HG02678 (cell line): ENCODE measurements around the gene RDH16.

Experiments
- ATAC-seq: cut with Tn5 transposase; IDR thresholded peaks from one replicate; pipeline ENCODE4 v1.9.1; 2021; ENCODE audit warnings: mild to moderate bottlenecking, moderate library complexity; ENCODE audit not compliant: unreplicated experiment

Gene RDH16, protein sequence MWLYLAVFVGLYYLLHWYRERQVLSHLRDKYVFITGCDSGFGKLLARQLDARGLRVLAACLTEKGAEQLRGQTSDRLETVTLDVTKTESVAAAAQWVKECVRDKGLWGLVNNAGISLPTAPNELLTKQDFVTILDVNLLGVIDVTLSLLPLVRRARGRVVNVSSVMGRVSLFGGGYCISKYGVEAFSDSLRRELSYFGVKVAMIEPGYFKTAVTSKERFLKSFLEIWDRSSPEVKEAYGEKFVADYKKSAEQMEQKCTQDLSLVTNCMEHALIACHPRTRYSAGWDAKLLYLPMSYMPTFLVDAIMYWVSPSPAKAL

DNA sequence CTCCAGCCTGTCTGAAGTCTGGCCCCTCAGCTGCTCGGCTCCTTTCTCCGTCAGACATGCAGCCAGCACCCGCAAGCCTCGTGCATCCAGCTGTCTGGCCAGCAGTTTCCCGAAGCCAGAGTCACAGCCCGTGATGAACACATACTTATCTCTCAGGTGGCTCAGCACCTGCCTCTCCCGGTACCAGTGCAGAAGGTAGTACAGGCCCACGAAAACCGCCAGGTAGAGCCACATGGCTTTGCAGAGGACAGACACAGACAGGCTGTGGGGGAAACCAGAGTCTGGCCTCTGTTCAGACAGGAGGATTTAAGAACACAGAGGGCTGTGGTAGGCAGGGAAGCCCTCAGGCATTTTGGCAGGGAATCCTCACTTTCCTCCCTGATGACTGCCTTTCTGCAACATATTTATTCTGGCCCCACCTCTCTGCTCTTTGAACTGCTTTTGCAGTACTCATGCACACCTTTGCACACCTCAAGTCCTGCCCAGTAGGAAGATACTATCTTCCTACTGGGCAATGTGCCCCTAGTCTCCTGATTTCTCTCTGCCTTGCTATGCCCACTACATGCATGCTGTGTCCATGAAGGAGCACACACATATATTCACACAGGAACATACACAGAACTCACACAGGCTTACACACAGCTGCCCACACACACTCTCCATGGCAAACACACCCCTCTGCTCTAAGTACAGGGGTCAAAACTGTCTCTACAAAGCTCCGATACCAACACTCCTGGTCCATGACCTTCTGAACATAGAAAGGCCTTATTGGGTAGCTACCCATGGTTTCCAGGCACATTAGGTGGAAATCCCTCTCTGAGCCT, at the start of gene RDH16:
Gene RDH16 (minus strand): TSS at position 380 of the 824 bp plus-strand sequence. CDS start 146 bp downstream, at position 234.
- ATAC-seq, result no peak

DNA sequence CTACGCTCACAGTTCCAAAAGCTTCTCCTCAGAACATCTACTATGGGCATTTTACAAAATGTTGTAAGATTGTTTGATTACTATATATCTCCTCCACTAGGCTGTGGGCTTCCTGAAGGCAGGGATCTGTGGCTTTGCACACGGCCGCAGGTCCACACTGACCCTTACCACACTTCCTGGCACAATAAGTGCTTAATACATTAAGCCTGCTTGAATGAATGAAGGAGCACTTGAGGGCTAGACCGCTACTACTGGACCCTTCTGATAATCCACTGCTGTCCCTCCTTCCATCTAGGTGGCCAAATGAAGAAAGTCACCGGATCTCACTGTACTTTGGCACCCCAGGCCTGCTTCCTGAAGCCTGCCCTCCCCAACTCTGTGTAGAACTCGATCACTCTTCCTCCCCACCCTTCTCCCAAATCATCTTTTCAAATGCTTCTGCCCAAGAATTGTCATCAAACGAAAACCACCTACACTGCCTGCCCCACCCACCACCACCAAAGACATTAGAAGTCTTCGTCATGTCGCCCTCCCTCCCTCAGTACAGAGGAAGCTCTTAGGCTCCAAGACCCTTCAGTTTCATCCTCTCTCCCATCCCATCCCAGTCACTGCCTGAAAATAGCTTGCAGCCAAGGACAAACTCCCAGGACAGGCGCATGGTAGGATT, 49.5 kb upstream of the RDH16 start:
- ATAC-seq, result no peak

DNA sequence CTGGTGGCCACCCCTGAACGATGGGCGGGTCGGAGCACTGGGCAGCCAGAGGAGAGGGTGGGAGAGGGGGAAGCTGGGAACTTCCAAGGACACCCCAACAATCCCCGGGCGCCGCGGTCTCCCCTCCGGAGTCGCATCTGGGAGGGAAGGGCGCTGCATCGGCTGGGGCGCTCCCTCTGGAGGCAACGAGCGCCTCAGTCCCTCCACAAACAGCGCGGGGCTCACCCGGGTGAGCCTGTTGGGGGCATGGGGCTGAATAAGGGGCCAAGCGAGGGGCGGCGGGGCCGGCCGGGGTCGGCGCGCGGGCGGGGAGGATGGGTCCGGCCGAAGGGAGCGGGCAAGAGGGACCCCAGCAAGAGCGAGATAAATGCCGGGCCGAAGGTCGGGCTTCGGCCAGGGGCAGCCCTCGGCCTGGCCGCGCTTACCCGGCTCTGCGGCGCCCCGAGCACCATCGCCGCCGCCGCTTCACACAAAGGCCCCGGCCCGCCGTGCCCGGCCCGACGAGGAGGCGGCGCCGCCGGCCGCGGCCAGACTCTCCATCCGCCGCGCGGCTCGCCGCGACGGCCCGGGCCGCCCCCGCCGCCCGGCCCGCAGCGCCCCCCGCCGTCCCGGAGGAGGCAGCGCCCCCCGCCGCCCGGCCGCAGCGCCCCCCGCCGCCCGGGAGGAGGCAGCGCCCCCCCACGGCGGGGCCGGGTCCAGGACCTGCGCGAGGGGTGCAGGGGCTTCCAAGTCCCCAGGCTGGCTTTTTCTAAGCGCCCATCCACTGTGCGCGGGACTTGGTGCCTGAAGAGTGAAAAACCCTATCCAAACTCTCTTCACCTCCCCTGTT, 48.8 kb upstream of the RDH16 start, which contains the start of gene ZBTB39:
Gene ZBTB39 (minus strand): TSS at position 567 of the 829 bp plus-strand sequence. CDS start 1,629 bp downstream, outside the sequence.
- peak; percentile 79 for ATAC-seq

DNA sequence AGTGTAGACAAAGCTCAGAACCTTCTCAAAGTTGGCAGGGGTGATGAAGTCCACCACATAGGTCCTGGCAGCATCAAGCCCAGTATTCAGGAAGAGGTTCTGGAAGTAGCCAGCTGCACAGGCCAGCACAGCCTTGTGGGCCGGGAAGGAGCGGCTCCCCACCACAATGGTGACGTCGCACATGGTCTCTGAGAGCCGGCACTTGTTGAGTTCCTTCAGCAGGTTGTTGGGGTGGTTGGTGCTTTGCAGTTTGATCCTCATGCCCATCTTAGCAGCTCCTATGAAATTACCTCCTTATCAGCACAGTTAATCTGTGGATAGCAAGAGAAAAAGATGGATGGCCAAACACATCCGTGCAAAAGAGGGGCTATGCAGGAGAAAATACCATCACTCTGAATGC, 47.2 kb upstream of the RDH16 start:
- ATAC-seq, result no peak

DNA sequence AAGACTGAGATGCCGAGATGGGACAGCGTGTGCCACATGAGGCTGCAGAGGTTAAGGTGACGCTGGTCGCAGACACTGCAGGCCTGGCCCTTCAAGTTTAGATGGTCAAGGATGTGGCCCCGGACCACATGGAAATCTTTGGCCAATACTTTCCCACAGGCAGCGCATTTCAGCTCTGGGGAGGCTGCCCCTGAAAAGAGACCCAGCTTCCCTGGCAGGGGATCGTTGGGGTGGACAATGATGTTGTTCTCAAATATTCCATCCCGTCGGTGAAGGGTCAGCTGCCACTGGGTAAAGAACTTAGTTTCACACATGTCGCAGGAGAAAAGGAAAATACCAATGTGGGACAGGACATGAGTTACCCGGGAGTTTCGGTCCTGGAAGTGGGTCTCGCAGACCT, 46.0 kb upstream of the RDH16 start:
- ATAC-seq, result no peak

DNA sequence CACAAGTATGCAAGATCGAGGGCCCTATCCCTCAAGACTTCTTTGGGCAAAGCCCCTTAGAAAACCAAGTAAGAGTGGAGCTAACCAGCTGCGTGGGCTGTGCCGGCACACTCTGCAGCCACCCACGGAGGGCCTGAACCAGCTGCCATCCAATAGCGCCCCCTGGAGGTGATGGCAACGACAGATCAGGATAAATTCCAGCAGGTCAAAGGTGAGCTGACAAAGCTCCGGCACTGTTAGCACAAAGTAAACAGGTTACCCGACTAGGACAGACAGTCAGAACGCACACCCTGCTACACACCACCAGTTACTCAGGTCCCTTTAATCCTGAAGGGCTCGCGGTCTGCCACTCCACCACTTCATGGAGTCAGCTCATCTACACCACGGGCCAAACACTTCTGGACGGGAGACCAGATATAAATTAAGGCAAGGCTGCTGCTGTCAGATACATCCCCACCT, 44.1 kb upstream of the RDH16 start:
- ATAC-seq, result no peak

DNA sequence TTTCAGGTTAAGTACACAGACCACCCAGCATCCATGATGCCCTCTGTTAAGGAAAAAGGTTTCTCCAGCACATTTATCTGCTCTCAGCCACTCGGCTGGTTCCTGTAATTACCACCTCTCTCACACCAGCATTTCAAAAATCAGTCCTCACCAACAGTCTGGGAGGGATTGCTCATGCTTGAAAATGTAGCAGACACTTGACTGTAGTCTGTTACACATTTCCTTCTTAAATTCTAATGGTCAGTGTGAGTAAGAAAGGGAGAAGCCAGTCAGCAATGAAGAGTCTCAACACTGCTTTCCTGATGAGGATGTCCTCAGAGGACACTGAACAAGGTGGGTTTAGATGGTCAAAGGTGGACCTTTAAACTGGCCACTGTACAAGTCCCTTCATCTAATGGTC, 43.0 kb upstream of the RDH16 start:
- no peak for ATAC-seq

DNA sequence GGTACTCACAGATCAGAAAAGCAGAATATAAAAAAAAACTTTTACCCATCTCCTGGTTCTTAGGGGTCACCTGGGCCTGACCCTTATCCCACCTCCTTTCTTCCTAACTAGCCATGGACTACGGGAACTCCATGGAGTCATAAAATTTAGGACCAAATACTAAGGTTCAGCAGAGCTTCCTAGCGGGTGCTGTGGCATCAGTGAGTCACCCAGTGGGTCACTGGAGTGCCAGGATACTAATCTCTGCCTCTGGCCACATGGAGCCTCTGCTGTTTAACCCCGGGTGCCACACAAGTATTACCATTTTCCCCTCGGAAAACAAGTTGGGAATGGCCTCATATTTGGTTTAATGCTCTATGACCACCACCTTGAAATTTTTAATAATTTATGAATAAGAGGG, 42.0 kb upstream of the RDH16 start:
- no peak for ATAC-seq

DNA sequence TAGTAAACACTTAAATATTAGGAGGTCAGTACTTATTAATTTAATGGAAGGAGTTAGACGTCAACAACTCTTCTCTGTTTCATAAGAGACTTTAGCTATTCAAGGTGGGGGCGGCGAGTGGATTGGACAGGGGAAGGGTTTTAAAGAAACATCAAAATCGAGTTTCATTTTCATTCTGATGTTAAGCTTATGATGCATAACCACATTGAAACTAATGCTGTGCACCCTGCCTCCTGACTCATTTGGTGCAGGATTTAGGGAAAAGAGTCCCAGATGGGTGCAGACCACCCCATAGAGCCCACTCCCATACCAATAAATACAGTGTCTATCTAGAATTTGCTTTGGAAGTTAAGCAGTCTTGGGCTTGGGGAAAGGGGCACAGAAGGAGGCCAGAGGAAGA, 41.6 kb upstream of the RDH16 start:
- peak; percentile 92 for ATAC-seq

DNA sequence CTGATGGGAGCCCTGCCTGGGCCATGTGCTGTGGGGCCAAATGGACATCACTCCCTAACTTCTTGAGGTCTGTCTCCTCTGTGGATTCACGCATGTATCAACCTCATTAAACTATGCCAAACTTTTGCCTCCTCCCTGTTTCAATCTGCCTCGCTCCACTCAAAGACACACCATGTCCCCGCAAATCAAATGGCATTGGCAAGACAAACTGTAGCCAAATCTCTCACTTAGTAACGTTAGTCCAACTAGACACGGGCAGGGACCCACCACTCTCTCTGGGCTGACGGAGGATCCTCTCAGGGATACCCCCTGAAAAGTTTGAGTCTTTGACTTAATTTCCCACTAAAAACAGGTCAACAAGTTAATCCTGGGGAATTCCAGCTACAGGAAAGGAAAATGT, 40.9 kb upstream of the RDH16 start:
- no peak for ATAC-seq

DNA sequence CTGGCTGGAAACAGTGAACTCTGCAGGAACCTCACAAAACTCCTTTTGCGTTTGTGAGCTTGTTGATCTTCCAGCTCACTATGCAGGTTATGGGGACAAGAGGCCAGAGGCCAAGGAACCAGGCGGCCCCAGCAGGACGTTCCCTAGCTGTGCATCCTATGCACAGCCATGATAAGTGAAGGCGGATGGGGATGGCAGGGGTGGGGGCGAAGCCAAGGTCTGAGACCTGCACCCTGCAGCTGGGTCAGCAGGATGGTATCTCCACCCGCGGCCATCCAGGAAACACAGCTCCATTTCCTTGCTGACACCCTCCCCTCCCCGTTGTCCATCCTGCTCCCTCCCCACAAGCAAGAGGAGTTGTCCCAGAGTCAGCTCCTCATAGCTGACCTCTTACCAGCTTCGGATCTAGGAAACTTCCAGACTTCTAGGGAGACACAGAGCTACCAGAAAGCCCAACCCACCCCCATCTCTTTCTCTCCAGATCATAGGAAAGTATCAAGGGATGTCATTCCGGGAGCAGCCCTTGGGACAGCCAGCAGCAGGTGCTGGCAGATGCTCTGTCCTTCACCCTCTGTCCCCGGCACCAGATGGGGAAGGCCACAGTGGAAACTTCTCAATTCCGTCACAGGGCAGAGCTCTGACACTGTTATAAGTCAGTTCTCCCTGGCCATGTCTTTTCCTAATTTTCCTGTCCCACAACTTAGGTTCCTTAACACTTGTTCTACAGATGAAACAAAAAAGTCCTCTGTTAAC, 39.6 kb upstream of the RDH16 start:
- ATAC-seq, result no peak

DNA sequence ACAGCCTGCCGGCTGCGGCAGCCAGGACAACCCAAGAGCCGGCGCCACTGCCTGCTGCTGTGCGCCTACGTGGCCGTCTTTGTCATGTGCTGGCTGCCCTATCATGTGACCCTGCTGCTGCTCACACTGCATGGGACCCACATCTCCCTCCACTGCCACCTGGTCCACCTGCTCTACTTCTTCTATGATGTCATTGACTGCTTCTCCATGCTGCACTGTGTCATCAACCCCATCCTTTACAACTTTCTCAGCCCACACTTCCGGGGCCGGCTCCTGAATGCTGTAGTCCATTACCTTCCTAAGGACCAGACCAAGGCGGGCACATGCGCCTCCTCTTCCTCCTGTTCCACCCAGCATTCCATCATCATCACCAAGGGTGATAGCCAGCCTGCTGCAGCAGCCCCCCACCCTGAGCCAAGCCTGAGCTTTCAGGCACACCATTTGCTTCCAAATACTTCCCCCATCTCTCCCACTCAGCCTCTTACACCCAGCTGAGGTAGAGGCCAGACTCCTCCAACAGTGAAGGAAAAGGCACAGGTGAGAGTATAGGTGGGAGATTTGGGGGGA, 38.6 kb upstream of the RDH16 start:
- ATAC-seq, result no peak

DNA sequence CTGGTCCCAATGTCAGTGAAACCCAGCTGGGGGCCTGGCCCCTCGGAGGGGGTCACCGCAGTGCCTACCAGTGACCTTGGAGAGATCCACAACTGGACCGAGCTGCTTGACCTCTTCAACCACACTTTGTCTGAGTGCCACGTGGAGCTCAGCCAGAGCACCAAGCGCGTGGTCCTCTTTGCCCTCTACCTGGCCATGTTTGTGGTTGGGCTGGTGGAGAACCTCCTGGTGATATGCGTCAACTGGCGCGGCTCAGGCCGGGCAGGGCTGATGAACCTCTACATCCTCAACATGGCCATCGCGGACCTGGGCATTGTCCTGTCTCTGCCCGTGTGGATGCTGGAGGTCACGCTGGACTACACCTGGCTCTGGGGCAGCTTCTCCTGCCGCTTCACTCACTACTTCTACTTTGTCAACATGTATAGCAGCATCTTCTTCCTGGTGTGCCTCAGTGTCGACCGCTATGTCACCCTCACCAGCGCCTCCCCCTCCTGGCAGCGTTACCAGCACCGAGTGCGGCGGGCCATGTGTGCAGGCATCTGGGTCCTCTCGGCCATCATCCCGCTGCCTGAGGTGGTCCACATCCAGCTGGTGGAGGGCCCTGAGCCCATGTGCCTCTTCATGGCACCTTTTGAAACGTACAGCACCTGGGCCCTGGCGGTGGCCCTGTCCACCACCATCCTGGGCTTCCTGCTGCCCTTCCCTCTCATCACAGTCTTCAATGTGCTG, 38.0 kb upstream of the RDH16 start:
- no peak for ATAC-seq

DNA sequence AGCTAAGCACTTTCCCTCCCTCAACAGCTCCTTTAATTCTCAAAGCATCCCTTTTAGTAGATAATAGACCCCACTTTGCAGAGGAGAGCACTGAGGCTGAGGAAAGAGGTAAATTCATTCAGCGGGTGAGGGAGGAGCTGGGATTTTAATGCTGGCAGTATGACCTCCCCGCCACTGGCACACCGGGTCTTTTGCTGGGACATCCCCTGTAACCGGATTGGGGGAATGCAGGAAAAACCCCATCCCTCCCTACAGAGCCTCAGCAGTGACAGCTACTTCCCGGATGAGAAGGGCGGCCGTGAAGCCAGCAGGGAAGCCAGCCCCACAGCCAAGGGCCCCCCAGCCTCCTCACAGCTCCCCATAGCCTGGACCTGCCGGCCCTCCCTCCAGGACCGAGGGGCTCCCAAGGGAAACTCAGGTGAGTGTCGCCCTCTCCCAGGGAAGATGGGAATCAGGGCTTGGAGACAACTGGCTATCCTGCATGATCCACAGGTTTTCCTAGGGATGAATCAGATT, 36.9 kb upstream of the RDH16 start:
- no peak for ATAC-seq

DNA sequence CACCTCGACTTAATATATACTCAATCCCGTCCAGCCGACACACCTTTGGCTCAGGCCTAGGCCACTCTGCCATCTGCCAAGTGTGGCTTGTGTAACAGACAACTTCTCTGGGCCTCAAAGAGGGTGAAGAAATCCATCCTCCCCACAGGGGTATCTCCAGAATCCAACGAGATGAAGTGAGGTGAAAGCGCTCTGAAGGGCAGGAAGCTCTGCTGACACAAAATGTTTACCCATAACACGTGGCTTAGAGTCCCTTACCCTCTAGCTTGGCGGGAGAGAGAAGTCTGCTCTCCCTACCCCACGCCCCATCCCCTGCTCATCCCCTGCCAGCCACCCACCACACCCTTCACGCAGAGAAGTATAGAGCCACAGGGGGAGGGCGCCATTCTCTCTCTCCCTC, 35.9 kb upstream of the RDH16 start:
- no peak for ATAC-seq

DNA sequence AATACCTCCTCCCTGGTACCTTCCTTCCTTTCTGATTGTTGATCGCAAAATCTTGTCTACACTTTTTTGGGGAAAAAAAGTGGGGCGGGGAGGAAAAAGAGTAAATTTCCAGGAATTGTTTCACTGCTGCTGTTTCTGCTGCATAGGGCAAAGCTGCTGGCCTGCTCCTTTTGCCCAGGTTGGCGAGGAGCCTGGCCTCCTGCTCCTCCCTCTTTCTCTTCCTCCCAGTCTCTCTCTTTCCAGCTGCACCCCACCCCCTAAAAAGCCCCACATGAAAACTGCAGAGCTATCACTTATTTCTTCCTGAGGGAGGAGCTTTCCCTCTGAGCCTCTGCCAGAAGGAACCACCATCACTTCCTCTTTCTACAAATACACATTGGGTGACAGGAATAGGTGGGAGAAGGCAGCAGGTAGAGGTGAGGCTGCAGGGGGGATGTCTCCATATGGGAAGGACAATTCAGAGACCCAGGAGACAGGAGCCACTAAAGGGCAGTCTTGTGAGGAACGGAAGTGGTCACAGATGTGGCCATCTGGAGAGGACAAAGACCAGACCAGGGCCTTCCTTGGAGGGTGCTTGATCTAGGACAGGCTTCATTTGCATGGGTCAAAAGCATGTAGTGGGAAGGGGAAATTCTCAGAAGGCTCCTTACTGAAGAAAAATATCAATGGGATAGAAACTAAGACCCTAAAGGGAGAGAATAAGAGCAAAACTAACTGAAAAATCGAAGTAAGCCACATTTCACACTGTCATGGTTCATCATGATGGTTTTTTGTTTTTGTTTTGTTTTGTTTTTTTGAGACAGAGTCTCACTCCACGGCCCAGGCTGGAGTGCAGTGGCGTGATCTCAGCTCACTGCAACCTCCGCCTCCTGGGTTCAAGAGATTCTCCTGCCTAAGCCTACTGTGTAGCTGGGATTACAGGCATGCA, 34.2 kb upstream of the RDH16 start:
- no peak for ATAC-seq

DNA sequence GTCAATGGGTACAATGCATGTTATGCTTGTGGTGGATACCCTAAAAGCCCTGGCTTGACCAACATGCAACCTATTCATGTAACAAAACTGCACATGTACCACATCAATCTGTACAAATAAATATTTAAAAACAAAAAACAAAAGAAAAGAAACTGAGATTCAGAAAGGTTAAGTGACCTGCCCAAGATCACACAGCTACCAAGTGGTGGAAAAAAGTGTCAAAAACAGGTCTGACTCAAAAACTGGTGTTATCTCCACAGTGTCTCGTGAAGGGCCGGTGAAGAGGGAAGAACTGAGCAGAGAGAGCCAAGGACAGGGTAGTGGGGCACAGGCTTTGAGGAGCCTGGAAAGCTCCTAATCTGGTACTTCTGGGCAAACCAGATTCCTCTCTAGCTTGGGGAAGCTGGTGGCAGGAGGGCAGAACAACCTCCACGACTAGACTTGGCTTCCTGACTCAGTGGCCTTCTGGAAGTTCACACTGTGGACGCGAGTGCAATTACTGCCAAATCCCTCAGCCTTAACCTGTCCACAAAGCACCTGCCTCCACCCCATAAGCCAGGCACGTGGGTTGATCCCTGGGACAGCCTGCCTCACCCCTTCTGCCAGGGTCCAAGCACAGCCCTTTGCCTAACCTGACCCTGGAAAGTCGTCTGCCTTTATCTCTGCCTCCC, 33.4 kb upstream of the RDH16 start:
- ATAC-seq, result no peak
